ENCODE results near the gene LPAR5. TPM values are rescaled to one million over a fixed set of nuclear protein-coding genes. Genes with fewer than 3 reads are reported as not detected.
A peak's percentile ranks its signal among the peaks of the same experiment; 100 is the strongest.
"Not testable (repeated sequence)": the region's sequence is repeated elsewhere in the genome, so short reads cannot be mapped to it uniquely, and the experiment has no call there.

LPAR5 gene
- total RNA-seq, 2 experiments from 2014 or later = 4.7 to 4.8 TPM

GRCh38 chr12:6604259-6605029 lies 31.3 kb downstream of the LPAR5 start:
- intact Hi-C loops (cut with micrococcal nuclease) = loop anchor here (5.0 kb wide), 3 partner anchors 162 to 183 kb away; partner anchors contain the start of genes CD27 and CD4
- Mint-ChIP-seq H3K9me3 (no peaks in the 10 kb centered on the region), H3K27ac (peak overlapping the region; percentile 91), H3K27me3 (no peaks in the 10 kb centered on the region), H3K4me3 (peak overlapping the region; percentile 95), H3K4me1 (ENCODE audit: low read depth) (peaks cover 38% of the 10 kb centered on the region), H3K36me3 (peaks cover 62% of the 10 kb centered on the region)
- ChIA-PET CTCF (interaction anchor here (1.0 to 2.9 kb wide), 5 partner anchors 16 to 149 kb away, joined by 3 to 13 read pairs (median 4); partner anchors contain the start of gene MLF2), POLR2A (interaction anchor here (0.8 to 1.9 kb wide), 7 partner anchors 13 to 88 kb away, joined by 3 to 8 read pairs (median 3); no protein-coding TSS in a partner anchor)
- DNase-seq = peak; percentile 28

GRCh38 chr12:6603095-6603567 lies 32.6 kb downstream of the LPAR5 start:
- Mint-ChIP-seq H3K27me3 (no peaks in the 10 kb centered on the region), H3K36me3 (peaks cover 68% of the 10 kb centered on the region), H3K4me3 (peak overlapping the region; percentile 56), H3K9me3 (no peaks in the 10 kb centered on the region), H3K4me1 (ENCODE audit: low read depth) (peaks cover 38% of the 10 kb centered on the region), H3K27ac (peak overlapping the region; percentile 77)
- intact Hi-C loops (cut with micrococcal nuclease) = no loop called here
- CTCF ChIA-PET = interaction anchor here (1.2 to 1.9 kb wide), 4 partner anchors 15 to 66 kb away, joined by 3 to 6 read pairs (median 4); no protein-coding TSS in a partner anchor
- POLR2A ChIA-PET = interaction anchor here (0.6 to 1.2 kb wide), 3 partner anchors 29 to 341 kb away, joined by 3 to 6 read pairs (median 3); partner anchors contain the start of genes C12orf57 and RNU7-1
- peak; percentile 59 for DNase-seq

- H3K4me3 Mint-ChIP-seq = peak overlapping the region; percentile 56
- H3K36me3 Mint-ChIP-seq = peaks cover 73% of the 10 kb centered on the region
- no peaks in the 10 kb centered on the region for H3K27me3 Mint-ChIP-seq
- DNase-seq = no peak
- ChIA-PET POLR2A (interaction anchor here (0.6 to 1.2 kb wide), 4 partner anchors 28 to 341 kb away, joined by 3 to 6 read pairs (median 3); partner anchors contain the start of genes C12orf57 and RNU7-1), CTCF (interaction anchor here (0.7 to 1.9 kb wide), 5 partner anchors 14 to 176 kb away, joined by 3 to 6 read pairs (median 4); no protein-coding TSS in a partner anchor)
- peak overlapping the region; percentile 77 for H3K27ac Mint-ChIP-seq
- intact Hi-C loops (cut with micrococcal nuclease) = no loop called here
- no peaks in the 10 kb centered on the region for H3K9me3 Mint-ChIP-seq
- H3K4me1 Mint-ChIP-seq (ENCODE audit: low read depth) = peaks cover 38% of the 10 kb centered on the region
These were observed 33.2 kb downstream of the LPAR5 start for GRCh38 chr12:6602526-6602925.

- Mint-ChIP-seq H3K27ac (peak overlapping the region; percentile 40), H3K36me3 (peaks cover 71% of the 10 kb centered on the region)
- H3K9me3 Mint-ChIP-seq; H3K4me1 Mint-ChIP-seq (ENCODE audit: low read depth); H3K4me3 Mint-ChIP-seq; DNase-seq; intact Hi-C loops (cut with micrococcal nuclease); H3K27me3 Mint-ChIP-seq: not testable (repeated sequence)
- POLR2A ChIA-PET = interaction anchor here (0.7 kb wide), 1 partner anchor 20 kb away, joined by 3 read pairs; no protein-coding TSS in a partner anchor
- CTCF ChIA-PET = interaction anchor here (0.6 to 1.6 kb wide), 7 partner anchors 10 to 395 kb away, joined by 3 to 4 read pairs (median 3); no protein-coding TSS in a partner anchor
These were observed 40.1 kb downstream of the LPAR5 start for GRCh38 chr12:6595673-6596072.

- CTCF ChIA-PET = interaction anchor here (1.4 kb wide), 1 partner anchor 22 kb away, joined by 4 read pairs; no protein-coding TSS in a partner anchor
- intact Hi-C loops (cut with micrococcal nuclease) = no loop called here
These were observed 43.7 kb downstream of the LPAR5 start for GRCh38 chr12:6592087-6592486.

GRCh38 chr12:6586569-6586968 lies 49.2 kb downstream of the LPAR5 start:
- Mint-ChIP-seq H3K36me3 (peaks cover 55% of the 10 kb centered on the region), H3K27ac (peak overlapping the region; percentile 20)
- H3K27me3 Mint-ChIP-seq; H3K9me3 Mint-ChIP-seq; H3K4me1 Mint-ChIP-seq (ENCODE audit: low read depth); intact Hi-C loops (cut with micrococcal nuclease); DNase-seq; H3K4me3 Mint-ChIP-seq; POLR2A ChIA-PET: not testable (repeated sequence)
- CTCF ChIA-PET = interaction anchor here (0.5 to 2.0 kb wide), 2 partner anchors 16 to 33 kb away, joined by 3 to 5 read pairs; no protein-coding TSS in a partner anchor

More at GRCh38 chr12:6592087-6592486, 43.7 kb downstream of the LPAR5 start:
- Mint-ChIP-seq H3K4me1 (ENCODE audit: low read depth) (peaks cover 4% of the 10 kb centered on the region), H3K27me3 (no peaks in the 10 kb centered on the region), H3K4me3 (no peak overlapping the region), H3K9me3 (no peaks in the 10 kb centered on the region), H3K27ac (peak overlapping the region; percentile 29), H3K36me3 (peaks cover 65% of the 10 kb centered on the region)
- no peak for DNase-seq
- POLR2A ChIA-PET = interaction anchor here (1.7 kb wide), 1 partner anchor 13 kb away, joined by 4 read pairs; no protein-coding TSS in a partner anchor

- Mint-ChIP-seq H3K27me3 (no peaks in the 10 kb centered on the region), H3K4me3 (no peak overlapping the region), H3K27ac (no peak overlapping the region), H3K9me3 (no peaks in the 10 kb centered on the region), H3K4me1 (ENCODE audit: low read depth) (no peaks in the 10 kb centered on the region), H3K36me3 (peaks cover 57% of the 10 kb centered on the region)
- ChIA-PET CTCF (interaction anchor here (0.8 to 1.6 kb wide), 3 partner anchors 20 to 100 kb away, joined by 3 to 7 read pairs (median 4); no protein-coding TSS in a partner anchor), POLR2A (no interaction called here)
- intact Hi-C loops (cut with micrococcal nuclease) = no loop called here
- DNase-seq = no peak
These were observed 51.5 kb downstream of the LPAR5 start for GRCh38 chr12:6584293-6584692.

GRCh38 chr12:6582959-6583358 lies 52.8 kb downstream of the LPAR5 start:
- intact Hi-C loops (cut with micrococcal nuclease) = no loop called here
- H3K27me3 Mint-ChIP-seq = no peaks in the 10 kb centered on the region
- no peak for DNase-seq
- no peaks in the 10 kb centered on the region for H3K9me3 Mint-ChIP-seq
- ChIA-PET CTCF (interaction anchor here (1.0 kb wide), 1 partner anchor 44 kb away, joined by 3 read pairs; no protein-coding TSS in a partner anchor), POLR2A (interaction anchor here (1.9 kb wide), 1 partner anchor 51 kb away, joined by 4 read pairs; no protein-coding TSS in a partner anchor)
- H3K27ac Mint-ChIP-seq = no peak overlapping the region
- H3K4me1 Mint-ChIP-seq (ENCODE audit: low read depth) = no peaks in the 10 kb centered on the region
- H3K4me3 Mint-ChIP-seq = no peak overlapping the region
- H3K36me3 Mint-ChIP-seq = peaks cover 59% of the 10 kb centered on the region

GRCh38 chr12:6582196-6582595 lies 53.6 kb downstream of the LPAR5 start:
- H3K4me1 Mint-ChIP-seq (ENCODE audit: low read depth) = peaks cover 2% of the 10 kb centered on the region
- H3K27ac Mint-ChIP-seq = no peak overlapping the region
- no peaks in the 10 kb centered on the region for H3K9me3 Mint-ChIP-seq
- no peak for DNase-seq
- CTCF ChIA-PET = interaction anchor here (1.0 kb wide), 1 partner anchor 12 kb away, joined by 3 read pairs; no protein-coding TSS in a partner anchor
- H3K36me3 Mint-ChIP-seq = peaks cover 59% of the 10 kb centered on the region
- intact Hi-C loops (cut with micrococcal nuclease) = no loop called here
- POLR2A ChIA-PET = interaction anchor here (1.9 kb wide), 1 partner anchor 50 kb away, joined by 4 read pairs; no protein-coding TSS in a partner anchor
- no peaks in the 10 kb centered on the region for H3K27me3 Mint-ChIP-seq
- H3K4me3 Mint-ChIP-seq = no peak overlapping the region

- Mint-ChIP-seq H3K36me3 (peaks cover 62% of the 10 kb centered on the region), H3K9me3 (no peaks in the 10 kb centered on the region), H3K27me3 (no peaks in the 10 kb centered on the region), H3K27ac (peak overlapping the region; percentile 81), H3K4me3 (no peak overlapping the region), H3K4me1 (ENCODE audit: low read depth) (peaks cover 31% of the 10 kb centered on the region)
- ChIA-PET CTCF (interaction anchor here (0.6 kb wide), 1 partner anchor 252 kb away, joined by 4 read pairs; no protein-coding TSS in a partner anchor), POLR2A (interaction anchor here (0.6 to 1.2 kb wide), 2 partner anchors 20 to 109 kb away, joined by 3 to 4 read pairs; no protein-coding TSS in a partner anchor)
- intact Hi-C loops (cut with micrococcal nuclease) = loop anchor here (2.0 kb wide), 2 partner anchors 31 to 43 kb away; partner anchors contain the start of gene CHD4
- DNase-seq = no peak
These were observed 60.1 kb downstream of the LPAR5 start for GRCh38 chr12:6575648-6576047.

- H3K9me3 Mint-ChIP-seq = no peaks in the 10 kb centered on the region
- H3K4me3 Mint-ChIP-seq = peak overlapping the region; percentile 5
- CTCF ChIA-PET = interaction anchor here (1.5 kb wide), 1 partner anchor 11 kb away, joined by 6 read pairs; no protein-coding TSS in a partner anchor
- no peaks in the 10 kb centered on the region for H3K27me3 Mint-ChIP-seq
- peaks cover 40% of the 10 kb centered on the region for H3K4me1 Mint-ChIP-seq (ENCODE audit: low read depth)
- peaks cover 68% of the 10 kb centered on the region for H3K36me3 Mint-ChIP-seq
- peak; percentile 70 for DNase-seq
- intact Hi-C loops (cut with micrococcal nuclease) = loop anchor here (2.0 kb wide), 2 partner anchors 32 to 42 kb away; partner anchors contain the start of gene CHD4
- POLR2A ChIA-PET = interaction anchor here (0.8 to 1.2 kb wide), 4 partner anchors 28 to 110 kb away, joined by 3 to 5 read pairs (median 4); partner anchors contain the start of gene VAMP1
- H3K27ac Mint-ChIP-seq = peak overlapping the region; percentile 81
These were observed 61.0 kb downstream of the LPAR5 start for GRCh38 chr12:6574576-6575295.
